Stimulated activated CD8-positive, alpha-beta memory T cell treated with anti-CD3 and anti-CD28 coated beads, Interleukin-4, amount 100 ng/mL, for 24 hours (primary cell): ENCODE results near the gene CFAP100.

Experiments used
- DNase-seq: peaks from one replicate; pipeline ENCODE4 v3.0.0-alpha.2; 2020; ENCODE audit warnings: low read depth

CFAP100 gene

GRCh38 chr3:126480861-126481260, 86.2 kb downstream of the CFAP100 start:
- DNase-seq: no peak

GRCh38 chr3:126481808-126482502, 87.2 kb downstream of the CFAP100 start:
- no peak for DNase-seq

DNA sequence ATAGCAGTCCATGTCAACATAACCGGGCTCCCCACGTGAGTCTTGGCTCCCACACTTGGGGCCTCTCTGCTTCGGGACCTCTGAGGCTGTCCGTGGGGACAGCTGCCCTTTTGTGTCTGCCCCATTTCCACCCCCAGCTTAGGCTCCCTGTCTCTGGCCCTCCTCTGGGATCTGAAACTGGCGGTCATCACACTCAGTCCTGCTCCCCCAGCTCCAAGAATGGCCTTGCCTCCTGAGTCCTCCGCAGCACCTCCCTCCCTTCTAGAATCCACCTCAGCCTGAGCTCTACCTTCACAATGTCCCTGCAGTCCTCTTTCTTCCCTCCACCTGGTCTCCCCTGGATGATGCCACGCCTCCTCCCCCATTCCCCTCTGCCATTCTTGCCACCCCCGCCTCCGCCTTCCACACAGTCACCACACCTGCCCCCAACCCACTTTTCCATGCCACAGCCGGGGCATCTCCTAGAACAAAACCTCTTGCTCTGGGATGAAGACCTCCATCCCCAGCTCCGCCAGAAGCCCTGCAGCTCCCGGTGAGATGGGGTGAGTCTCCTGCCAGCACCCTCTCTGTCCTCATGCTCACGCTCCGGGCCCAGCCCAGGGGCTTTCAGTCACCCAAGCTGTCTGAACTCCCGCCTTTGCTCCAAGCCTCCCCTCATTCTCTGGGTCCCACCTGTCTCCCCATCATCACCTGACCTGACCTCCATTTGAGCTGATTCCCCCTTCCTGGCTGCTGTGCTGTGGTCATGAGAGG, 88.0 kb downstream of the CFAP100 start:
- DNase-seq: no peak

DNA sequence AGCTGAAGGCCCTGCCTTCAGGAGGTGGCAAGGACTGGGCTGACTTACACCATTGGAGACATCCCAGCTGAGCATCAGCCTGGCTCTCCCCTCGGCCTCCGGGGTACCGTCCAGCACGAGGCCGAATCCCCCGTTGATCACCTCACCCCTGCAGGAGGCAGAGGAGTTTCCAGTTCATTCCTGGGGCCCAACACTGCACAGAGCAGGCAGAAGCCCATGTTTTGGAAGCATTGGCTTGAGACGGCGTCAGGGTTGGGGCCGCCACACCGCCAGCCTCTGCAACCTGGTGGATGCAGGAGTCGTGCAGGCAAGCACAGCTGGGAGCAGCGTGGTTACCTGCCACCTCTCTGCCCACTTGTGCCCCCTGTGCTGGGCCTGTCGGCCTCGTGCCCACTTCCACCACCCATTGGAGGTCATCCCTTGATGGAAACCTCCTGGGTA, 88.6 kb downstream of the CFAP100 start:
- DNase-seq: no peak

- no peak for DNase-seq
Observed at GRCh38 chr3:126484148-126484547, 89.4 kb downstream of the CFAP100 start.

GRCh38 chr3:126484662-126485061, 90.0 kb downstream of the CFAP100 start:
- DNase-seq: no peak

GRCh38 chr3:126485176-126485897, 90.6 kb downstream of the CFAP100 start:
- DNase-seq: no peak

GRCh38 chr3:126485956-126486355, 91.2 kb downstream of the CFAP100 start:
- DNase-seq: no peak
